Tibial nerve (tissue), 4 donors: ENCODE data around the gene EXPH5.

Experiments
- CTCF ChIP-seq, 5 experiments: fragments of 200-600 bp in 3 of 5; fragments of 450-650 bp in 2 of 5; sonication (generic) in 3 of 5; IDR thresholded peaks; one replicate each; pipeline ENCODE4 v1.5.1; 2016 to 2019; ENCODE audit warnings: antibody characterized with exemption in 5 of 5, mild to moderate bottlenecking in 3 of 5, moderate library complexity in 2 of 5
- EP300 ChIP-seq, 2 donors: sonication (generic); formaldehyde crosslinking; IDR thresholded peaks; one replicate each; pipeline ENCODE4 v1.6.1; 2017; ENCODE audit warnings: antibody characterized with exemption in 2 of 2, mild to moderate bottlenecking in 1 of 2
- POLR2A ChIP-seq, 2 donors: fragments of 450-650 bp; IDR thresholded peaks; one replicate each; pipeline ENCODE4 v1.6.1; 2017; ENCODE audit warnings: antibody characterized with exemption in 2 of 2, mild to moderate bottlenecking in 2 of 2, moderate library complexity in 2 of 2

- TF ChIP-seq CTCF (IDR thresholded peaks at IDR 0.05) (no peak), POLR2A (IDR thresholded peaks at IDR 0.05) (no peak), EP300 (IDR thresholded peaks at IDR 0.05) (no peak)
Measured at GRCh38 chr11:108508653-108509593, 84.6 kb downstream of the EXPH5 start.
